IPS-15b (cell line): ENCODE results near the gene PLEKHJ1.

Source experiments
- H3K27me3 ChIP-seq: one replicate; pipeline ENCODE4 v1.6.1; 2013; ENCODE audit warnings: low read length; ENCODE audit not compliant: control insufficient read depth, insufficient read depth
- H3K36me3 ChIP-seq: one replicate; pipeline ENCODE4 v1.6.1; 2013; ENCODE audit warnings: low read length; ENCODE audit not compliant: control insufficient read depth, insufficient read depth
- H3K4me1 ChIP-seq: one replicate; pipeline ENCODE4 v1.6.1; 2013; ENCODE audit warnings: mild to moderate bottlenecking, low read length; ENCODE audit not compliant: control insufficient read depth, insufficient read depth
- H3K4me3 ChIP-seq: one replicate; pipeline ENCODE4 v1.5.1; 2013; ENCODE audit warnings: low read depth, low read length
- H3K9ac ChIP-seq: one replicate; pipeline ENCODE4 v1.6.1; 2013; ENCODE audit warnings: low read depth, mild to moderate bottlenecking, low read length
- H3K9me3 ChIP-seq: one replicate; pipeline ENCODE4 v1.6.1; 2013; ENCODE audit warnings: mild to moderate bottlenecking, low read length; ENCODE audit not compliant: control insufficient read depth, insufficient read depth

Gene PLEKHJ1

DNA sequence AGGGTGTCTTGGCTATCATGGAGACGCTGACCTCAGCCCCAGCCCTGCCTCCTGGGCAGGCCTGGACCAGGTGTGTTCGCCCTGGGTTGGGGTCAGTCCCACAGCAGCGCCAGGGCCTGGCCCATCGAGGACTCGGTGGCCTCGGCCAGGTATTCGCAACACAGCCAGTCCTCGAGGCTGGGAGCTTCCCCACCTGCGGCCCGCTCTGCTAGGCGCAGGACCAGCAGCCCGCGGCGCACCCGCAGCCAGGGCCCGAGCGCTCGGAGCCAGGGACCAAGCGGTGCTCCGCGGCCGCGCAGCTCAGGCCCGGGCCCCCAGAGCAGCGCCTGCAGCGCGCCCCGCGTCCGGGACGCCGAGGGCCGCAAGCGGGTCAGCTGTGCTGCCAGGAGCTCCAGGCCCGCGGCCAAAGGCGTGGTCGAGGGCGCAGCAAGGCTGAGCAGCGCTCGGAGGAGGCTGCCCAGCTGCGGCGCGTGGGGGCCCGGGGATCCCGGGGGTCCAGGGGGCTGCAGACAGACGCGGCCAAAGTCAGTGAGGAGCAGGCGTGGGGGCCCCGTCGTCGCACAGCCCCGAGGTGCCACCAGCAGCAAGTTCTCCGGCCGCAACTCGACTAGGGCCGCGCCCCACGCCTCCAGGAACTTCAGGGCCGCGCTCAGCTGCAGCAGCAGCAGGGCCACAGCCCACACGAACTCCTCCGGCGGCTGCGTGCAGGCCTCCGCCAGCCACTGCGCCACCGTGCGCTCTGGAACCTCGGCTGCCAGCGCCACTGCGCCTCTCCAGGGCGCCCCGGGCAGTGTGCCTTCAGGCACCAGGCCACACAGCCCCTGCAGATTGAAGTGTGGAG is 39.7 kb upstream of the PLEKHJ1 start:
- Histone ChIP-seq H3K9me3 (no peaks in the 10 kb centered on the region), H3K4me1 (peaks cover 2% of the 10 kb centered on the region), H3K36me3 (peaks cover 12% of the 10 kb centered on the region), H3K27me3 (no peaks in the 10 kb centered on the region), H3K9ac (no peak overlapping the region), H3K4me3 (no peak overlapping the region)

DNA sequence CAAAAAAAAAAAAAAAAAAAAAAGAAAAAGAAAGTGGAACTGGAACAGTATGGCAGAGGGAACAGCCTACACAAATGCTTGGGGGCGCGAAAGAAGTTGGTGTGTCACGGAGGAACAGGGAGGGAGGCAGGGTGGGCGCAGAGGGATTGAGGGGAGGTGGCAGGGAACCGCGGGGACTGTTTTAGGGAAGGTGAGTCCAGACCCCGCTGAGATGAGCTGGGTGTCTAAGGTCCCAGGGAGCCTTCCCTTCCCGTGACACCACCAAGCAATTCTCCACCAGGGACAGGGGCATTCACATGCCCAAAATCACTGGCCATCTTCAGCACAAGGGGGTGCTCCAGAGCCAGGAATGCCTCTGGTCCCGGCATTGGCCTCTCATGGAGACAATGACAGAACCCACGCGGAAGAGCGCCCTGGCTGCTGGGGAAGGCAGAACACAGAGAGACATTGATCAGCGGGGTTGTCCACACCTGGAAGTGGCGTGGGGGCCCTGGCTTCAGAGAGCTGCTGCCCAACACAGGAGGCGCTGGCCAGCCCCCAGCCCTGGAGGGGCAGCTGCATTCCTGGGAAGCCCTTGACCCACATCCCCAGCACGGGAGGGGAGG is 38.9 kb upstream of the PLEKHJ1 start:
- Histone ChIP-seq H3K27me3 (no peaks in the 10 kb centered on the region), H3K9me3 (no peaks in the 10 kb centered on the region), H3K4me3 (no peak overlapping the region), H3K4me1 (peaks cover 2% of the 10 kb centered on the region), H3K9ac (no peak overlapping the region), H3K36me3 (peaks cover 14% of the 10 kb centered on the region)

DNA sequence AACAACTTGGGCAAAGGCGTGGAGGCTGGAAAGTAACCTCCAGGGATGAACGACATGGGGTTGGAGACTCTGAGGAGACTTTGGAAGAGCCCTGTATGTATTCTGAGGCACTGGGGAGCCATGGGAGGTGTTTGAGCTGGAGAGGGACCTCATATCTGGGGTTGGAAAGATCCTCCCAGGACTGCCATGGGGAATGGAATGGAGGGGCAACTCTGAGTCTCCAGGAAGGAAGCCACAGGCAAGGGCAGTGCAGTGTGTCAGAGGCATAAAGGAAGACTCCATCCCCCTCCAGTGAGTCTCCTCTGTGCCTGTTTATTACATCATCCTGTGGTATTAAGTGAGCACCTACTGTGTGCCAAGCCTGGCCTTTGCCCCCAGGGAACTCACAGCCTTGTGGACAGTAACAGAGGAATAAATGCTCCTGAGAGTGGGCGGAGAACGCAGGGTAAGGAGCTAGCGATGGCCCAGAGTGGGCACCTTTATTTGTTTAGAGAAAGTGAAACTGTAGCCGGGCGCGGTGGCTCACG is 38.1 kb upstream of the PLEKHJ1 start:
- Histone ChIP-seq H3K9ac (no peak overlapping the region), H3K36me3 (peaks cover 17% of the 10 kb centered on the region), H3K4me1 (peaks cover 2% of the 10 kb centered on the region), H3K9me3 (no peaks in the 10 kb centered on the region), H3K4me3 (peak overlapping the region; percentile 11), H3K27me3 (no peaks in the 10 kb centered on the region)

DNA sequence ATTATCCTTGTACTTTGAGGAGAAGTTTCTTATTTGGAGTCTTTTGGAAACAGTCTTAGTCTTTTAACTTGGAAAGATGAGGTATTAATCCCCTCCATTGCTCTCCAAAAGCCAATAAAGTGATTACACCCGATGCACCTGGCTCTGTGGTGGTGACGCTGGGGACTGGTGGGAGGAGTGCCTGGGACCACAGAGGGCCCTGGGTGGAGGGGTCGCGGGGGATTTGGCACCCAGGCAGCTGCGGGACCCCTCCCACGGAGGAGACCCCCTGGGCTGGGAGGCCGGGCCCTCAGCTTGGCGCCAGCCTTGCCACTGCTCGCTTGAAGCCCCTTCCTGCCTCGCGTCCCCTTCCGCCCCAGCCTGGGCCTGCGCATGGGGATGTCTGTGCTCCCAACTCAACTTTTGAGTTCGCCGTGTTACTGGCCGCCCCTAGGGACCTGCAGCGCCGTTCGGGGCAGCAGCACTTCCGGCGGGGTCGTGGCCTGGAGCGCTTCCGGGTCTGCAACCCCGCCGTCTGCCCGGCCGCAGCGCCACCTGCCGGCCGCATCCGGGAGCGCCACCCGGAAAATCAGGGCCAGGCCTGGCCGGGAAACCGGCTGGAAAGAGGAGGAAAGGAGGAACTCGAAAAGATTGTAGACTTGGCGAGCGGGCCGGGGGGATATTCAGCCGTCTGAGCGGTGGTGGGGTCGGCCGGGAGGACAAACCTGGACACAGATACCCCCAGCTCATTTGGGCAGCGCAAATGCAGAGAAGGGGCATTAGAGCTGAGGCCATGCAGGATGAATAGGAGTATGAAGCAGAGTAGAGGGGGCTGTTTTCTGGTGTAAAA is 37.4 kb upstream of the PLEKHJ1 start:
- Histone ChIP-seq H3K9me3 (no peaks in the 10 kb centered on the region), H3K4me1 (peaks cover 3% of the 10 kb centered on the region), H3K27me3 (no peaks in the 10 kb centered on the region), H3K36me3 (peaks cover 17% of the 10 kb centered on the region), H3K4me3 (peak overlapping the region; percentile 11), H3K9ac (no peak overlapping the region)

DNA sequence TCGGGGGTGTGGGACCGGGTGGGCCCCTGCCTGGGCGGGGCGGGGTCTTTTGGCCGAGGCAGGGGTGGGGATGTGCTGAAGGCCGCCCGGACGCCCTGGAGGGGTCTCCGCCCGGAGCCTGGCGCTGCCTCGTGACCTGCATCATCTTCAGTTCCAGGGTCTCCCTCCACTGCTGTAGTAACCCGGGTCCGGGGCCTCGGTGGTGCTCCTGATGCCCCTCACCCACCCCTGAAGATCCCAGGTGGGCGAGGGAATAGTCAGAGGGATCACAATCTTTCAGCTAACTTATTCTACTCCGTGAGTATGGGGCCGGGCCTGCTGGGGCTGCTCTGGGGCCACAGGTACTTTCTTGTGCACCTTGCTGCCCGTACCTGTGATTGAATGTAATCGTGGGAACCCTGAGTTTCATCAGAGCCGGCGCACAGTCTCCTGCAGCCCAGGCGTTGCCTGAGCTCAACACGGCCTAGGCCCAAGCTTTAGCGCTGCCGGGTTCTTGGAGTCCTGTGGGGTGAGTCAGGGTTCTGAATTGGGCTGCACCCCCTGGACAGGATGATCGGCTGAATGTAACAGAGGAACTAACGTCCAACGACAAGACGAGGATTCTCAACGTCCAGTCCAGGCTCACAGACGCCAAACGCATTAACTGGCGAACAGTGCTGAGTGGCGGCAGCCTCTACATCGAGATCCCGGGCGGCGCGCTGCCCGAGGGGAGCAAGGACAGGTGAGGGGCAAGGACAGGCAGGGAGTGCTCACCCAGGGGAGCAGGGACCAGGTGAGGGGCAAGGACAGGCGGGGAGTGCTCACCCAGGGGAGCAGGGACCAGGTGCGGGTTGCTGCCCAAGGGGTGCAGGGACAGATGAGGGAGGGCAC is 35.3 kb upstream of the PLEKHJ1 start:
- peak overlapping the region; percentile 89 for H3K4me3 ChIP-seq
- no peaks in the 10 kb centered on the region for H3K9me3 ChIP-seq
- peaks cover 17% of the 10 kb centered on the region for H3K36me3 ChIP-seq
- no peaks in the 10 kb centered on the region for H3K27me3 ChIP-seq
- peak overlapping the region; percentile 76 for H3K9ac ChIP-seq
- peaks cover 4% of the 10 kb centered on the region for H3K4me1 ChIP-seq

DNA sequence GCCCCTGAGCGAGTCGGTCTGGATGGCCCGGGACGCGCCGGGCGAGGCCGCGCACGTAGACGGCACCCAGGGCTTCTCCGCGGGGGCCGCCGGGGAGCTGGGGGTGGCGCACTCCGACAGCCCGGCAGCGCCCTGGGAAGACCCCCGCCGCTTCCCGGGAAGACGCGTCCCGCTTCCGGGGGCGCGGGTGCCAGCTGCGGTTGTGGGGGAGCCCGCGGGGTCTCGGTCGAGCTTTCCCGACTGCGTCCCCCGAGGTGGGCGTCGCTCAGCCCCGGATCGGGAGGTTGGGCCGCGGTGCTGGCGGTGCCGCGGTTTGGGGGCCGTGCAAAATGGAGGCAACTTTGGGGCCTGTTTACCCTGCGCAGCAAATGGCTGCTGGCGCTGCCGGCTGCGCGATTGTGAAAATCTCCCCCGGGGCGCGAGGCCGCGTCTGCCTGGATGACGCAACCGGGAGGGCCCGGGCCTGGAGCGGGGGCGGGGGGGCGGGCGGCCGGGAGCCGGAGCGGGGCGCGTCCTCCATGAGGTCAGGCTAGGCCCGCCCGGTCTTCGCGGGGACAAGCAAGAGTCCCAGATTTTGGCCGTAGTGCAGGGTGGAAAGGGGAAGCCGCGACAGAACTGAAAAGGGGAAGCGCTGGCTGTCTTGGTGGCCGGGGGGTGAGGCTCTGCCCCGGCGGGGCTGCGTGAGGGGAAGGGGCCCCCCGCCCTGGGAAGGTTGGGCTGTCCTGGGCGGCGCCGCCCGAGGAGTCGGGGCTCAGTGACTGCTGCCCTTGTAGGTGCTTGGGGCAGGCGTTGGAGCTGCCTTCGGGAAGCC is 34.5 kb upstream of the PLEKHJ1 start:
- H3K9ac ChIP-seq = peak overlapping the region; percentile 83
- peaks cover 17% of the 10 kb centered on the region for H3K36me3 ChIP-seq
- H3K9me3 ChIP-seq = no peaks in the 10 kb centered on the region
- peaks cover 4% of the 10 kb centered on the region for H3K4me1 ChIP-seq
- peak overlapping the region; percentile 89 for H3K4me3 ChIP-seq
- no peaks in the 10 kb centered on the region for H3K27me3 ChIP-seq

DNA sequence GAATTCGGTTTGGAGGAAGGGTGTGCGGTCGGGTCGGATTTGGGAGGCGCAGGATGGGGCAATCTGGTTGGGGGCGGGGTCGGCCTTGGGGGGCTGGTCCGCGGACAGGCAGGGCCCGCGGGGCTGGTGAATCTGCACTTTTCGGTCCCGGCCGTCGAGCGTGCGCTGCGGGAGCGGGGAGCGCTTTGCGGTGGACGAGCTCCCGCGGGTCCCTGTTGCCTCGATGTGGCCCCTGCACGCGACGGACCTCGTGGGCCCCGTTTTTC is 34.0 kb upstream of the PLEKHJ1 start:
- H3K4me1 ChIP-seq = peaks cover 4% of the 10 kb centered on the region
- peak overlapping the region; percentile 83 for H3K9ac ChIP-seq
- peak overlapping the region; percentile 89 for H3K4me3 ChIP-seq
- no peaks in the 10 kb centered on the region for H3K9me3 ChIP-seq
- no peaks in the 10 kb centered on the region for H3K27me3 ChIP-seq
- peaks cover 17% of the 10 kb centered on the region for H3K36me3 ChIP-seq

DNA sequence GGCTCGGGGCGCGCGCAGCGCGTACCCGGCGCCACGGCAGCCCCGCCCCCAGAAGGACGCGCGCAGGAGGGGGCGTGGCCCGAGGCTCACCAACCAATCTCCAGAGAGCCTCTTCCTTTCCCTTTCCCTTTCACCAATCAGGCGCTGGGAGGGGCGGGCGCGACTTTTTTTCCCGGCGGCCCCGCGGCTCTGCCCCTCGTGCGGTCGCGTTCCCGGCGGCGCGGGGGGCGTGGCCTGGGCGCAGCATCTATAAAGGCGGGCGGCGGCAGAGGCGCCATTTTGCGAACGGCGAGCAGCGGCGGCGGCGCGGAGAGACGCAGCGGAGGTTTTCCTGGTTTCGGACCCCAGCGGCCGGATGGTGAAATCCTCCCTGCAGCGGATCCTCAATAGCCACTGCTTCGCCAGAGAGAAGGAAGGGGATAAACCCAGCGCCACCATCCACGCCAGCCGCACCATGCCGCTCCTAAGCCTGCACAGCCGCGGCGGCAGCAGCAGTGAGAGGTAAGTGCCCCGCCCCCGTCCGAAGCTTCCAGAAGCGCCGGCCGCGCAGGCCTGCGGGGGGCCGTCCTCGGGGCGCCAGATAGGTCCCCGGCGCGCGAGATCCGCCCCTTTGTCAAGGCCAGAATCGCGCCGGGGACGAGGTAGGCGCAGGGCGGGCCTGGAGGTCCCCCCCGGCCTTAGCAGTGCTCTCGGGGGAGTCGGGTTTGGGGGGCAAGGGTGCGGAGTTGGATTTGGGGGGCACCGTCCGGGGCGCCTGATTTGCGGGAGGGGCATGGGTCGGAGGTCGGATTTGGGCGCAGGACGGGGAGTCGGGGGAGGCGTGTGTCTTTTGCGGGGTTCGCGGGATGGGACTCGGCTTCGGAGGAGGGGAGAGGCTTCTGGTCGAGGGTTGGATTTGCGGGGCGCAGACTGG is 33.4 kb upstream of the PLEKHJ1 start:
- Histone ChIP-seq H3K4me3 (peak overlapping the region; percentile 89), H3K9me3 (no peaks in the 10 kb centered on the region), H3K36me3 (peaks cover 17% of the 10 kb centered on the region), H3K4me1 (peaks cover 4% of the 10 kb centered on the region), H3K27me3 (no peaks in the 10 kb centered on the region), H3K9ac (peak overlapping the region; percentile 83)

DNA sequence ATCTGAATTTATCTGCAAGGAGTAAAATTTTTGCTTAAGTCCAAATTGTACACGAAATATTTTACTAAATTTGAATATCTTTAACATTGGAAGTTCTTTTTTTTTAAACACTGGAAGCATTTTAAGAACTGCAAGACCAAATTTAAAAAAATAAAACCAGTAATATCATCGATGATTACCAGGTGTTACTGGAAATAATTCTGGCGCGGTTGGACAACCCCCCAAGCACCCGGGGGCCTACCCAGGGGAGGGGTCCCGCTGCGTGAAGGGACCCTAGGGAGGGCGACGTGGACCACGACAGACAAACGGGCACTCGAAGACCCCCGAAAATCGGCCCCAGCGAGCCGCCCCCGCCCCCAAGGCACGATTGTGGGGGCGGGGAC is 32.7 kb upstream of the PLEKHJ1 start:
- Histone ChIP-seq H3K9me3 (no peaks in the 10 kb centered on the region), H3K4me3 (peak overlapping the region; percentile 58), H3K36me3 (peaks cover 17% of the 10 kb centered on the region), H3K27me3 (no peaks in the 10 kb centered on the region), H3K4me1 (peaks cover 4% of the 10 kb centered on the region), H3K9ac (peak overlapping the region; percentile 79)

DNA sequence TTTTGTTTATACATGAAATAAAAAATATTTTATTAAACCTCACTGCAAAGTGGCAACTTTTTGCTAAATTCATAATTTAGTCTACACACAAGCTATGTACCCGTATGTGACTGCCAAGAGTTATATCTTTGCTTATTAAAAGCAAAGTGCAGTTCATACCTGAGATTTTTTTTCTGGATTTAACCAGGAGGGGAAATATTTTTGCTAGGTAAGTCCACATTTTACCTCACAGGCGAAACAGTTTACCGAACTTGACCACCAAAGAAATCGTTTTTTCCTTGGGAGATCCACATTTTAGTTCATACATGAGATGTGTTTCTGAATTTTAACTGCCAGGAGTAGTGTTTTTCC is 32.3 kb upstream of the PLEKHJ1 start:
- peaks cover 17% of the 10 kb centered on the region for H3K36me3 ChIP-seq
- H3K9me3 ChIP-seq = no peaks in the 10 kb centered on the region
- H3K27me3 ChIP-seq = no peaks in the 10 kb centered on the region
- H3K9ac ChIP-seq = no peak overlapping the region
- peak overlapping the region; percentile 58 for H3K4me3 ChIP-seq
- peaks cover 4% of the 10 kb centered on the region for H3K4me1 ChIP-seq
